HepG2 (cell line): ENCODE results near the gene PRR14. TPM values are rescaled to one million over a fixed set of nuclear protein-coding genes. Genes with fewer than 3 reads are reported as not detected.

Source experiments
- ATAC-seq: fragments of 200-7000 bp; cut with Tn5 transposase; 3 replicates; pipeline ENCODE4 v1.9.1; 2020; ENCODE audit warnings: mild to moderate bottlenecking, moderate library complexity
- BruUV-seq: library from RNA; stranded (reverse); fragments of 400-500 nt; replicated peaks from 2 replicates; lab custom pipeline; 2021; lab: Mats Ljungman, UMichigan
- CTCF ChIA-PET: fragments of 300-600 bp; formaldehyde crosslinking; extraction: SDS; loops from one replicate; lab custom pipeline; 2021; ENCODE audit warnings: low total read pairs, inconsistent platforms, low intra/inter-chr PET ratio; lab: Yijun Ruan, JAX
- POLR2A ChIA-PET: fragments of 350-600 bp; sonication (Branson Sonifier 250); formaldehyde crosslinking; loops from one replicate; lab custom pipeline; 2020; ENCODE audit warnings: antibody characterized with exemption, inconsistent platforms; lab: Yijun Ruan, JAX
- DNase-seq: peaks from one replicate; pipeline ENCODE4 v3.0.0-alpha.2; 2015; ENCODE audit warnings: low spot score
- FAIRE-seq: peaks from 3 replicates; lab custom pipeline; 2011; peaks lifted over from hg19 to GRCh38; lab: Jason Lieb, UNC
- H2AFZ ChIP-seq: one replicate; pipeline ENCODE4 v1.6.1; 2011; ENCODE audit warnings: low read length, inconsistent platforms
- H3K27ac ChIP-seq: fragments of 300-600 bp; 3 replicates; pipeline ENCODE4 v1.8.0; 2011; ENCODE audit warnings: mixed run types, mild to moderate bottlenecking, mixed read lengths, low read length, inconsistent platforms; ENCODE audit not compliant: insufficient read depth; ENCODE audit errors: extremely low read length
- H3K27me3 ChIP-seq, 2 experiments: fragments of 200-600 bp in 1 of 2; 2 replicates in 1 of 2; 3 replicates in 1 of 2; pipeline versions ENCODE4 v1.6.0 to v1.8.0; 2011; ENCODE audit warnings: low read length in 2 of 2, mild to moderate bottlenecking in 2 of 2, moderate library complexity in 2 of 2, inconsistent platforms in 1 of 2; ENCODE audit not compliant: insufficient read depth in 2 of 2, control insufficient read depth in 1 of 2
- H3K36me3 ChIP-seq, 2 experiments: fragments of 200-600 bp in 1 of 2; replicated peaks in 1 of 2; 2 replicates in 1 of 2; 3 replicates in 1 of 2; pipeline versions ENCODE4 v1.5.1 to v1.8.0; 2011; ENCODE audit warnings: low read length in 2 of 2, inconsistent platforms in 1 of 2; ENCODE audit not compliant: insufficient read depth in 2 of 2, control insufficient read depth in 1 of 2
- H3K4me1 ChIP-seq: 2 replicates; pipeline ENCODE4 v1.5.1; 2012; ENCODE audit warnings: low read length, inconsistent platforms; ENCODE audit not compliant: insufficient read depth
- H3K4me2 ChIP-seq: 2 replicates; pipeline ENCODE4 v1.6.0; 2011; ENCODE audit warnings: low read depth, low read length, inconsistent platforms
- H3K4me3 ChIP-seq, 3 experiments: fragments of 200-600 bp in 1 of 3; sonication (generic), shearing (Covaris generic) in 1 of 3; replicated peaks in 1 of 3; 2 replicates each; pipeline ENCODE4 v1.5.1; 2011 to 2016; ENCODE audit warnings: low read length in 3 of 3, inconsistent platforms in 2 of 3, low read depth in 2 of 3, mild to moderate bottlenecking in 2 of 3, control low read depth in 1 of 3, mixed read lengths in 1 of 3; ENCODE audit not compliant: insufficient read depth in 1 of 3
- H3K79me2 ChIP-seq: one replicate; pipeline ENCODE4 v1.6.1; 2011; ENCODE audit warnings: low read length, inconsistent platforms; ENCODE audit not compliant: insufficient read depth
- H3K9ac ChIP-seq: 2 replicates; pipeline ENCODE4 v1.6.0; 2011; ENCODE audit warnings: mild to moderate bottlenecking, low read depth, low read length, inconsistent platforms; ENCODE audit not compliant: insufficient read depth
- H3K9me3 ChIP-seq: 2 replicates; pipeline ENCODE4 v1.5.1; 2012; ENCODE audit warnings: mild to moderate bottlenecking, low read length
- H4K20me1 ChIP-seq: 2 replicates; pipeline ENCODE4 v1.6.0; 2011; ENCODE audit warnings: inconsistent platforms, mild to moderate bottlenecking, low read length, moderate library complexity; ENCODE audit not compliant: insufficient read depth
- ATF6 ChIP-seq: sonication (generic); formaldehyde crosslinking; conservative IDR thresholded peaks from 2 replicates; pipeline ENCODE4 v1.4.0; 2020; ENCODE audit warnings: missing genetic modification reagents
- NFIB ChIP-seq: sonication (generic); formaldehyde crosslinking; IDR thresholded peaks from 2 replicates; pipeline ENCODE4 v1.9.0; 2021; ENCODE audit warnings: missing genetic modification reagents, mild to moderate bottlenecking, borderline replicate concordance
- NFKB2 ChIP-seq: sonication (generic); formaldehyde crosslinking; IDR thresholded peaks from 2 replicates; pipeline ENCODE4 v1.4.0; 2020; ENCODE audit warnings: missing genetic modification reagents, borderline replicate concordance
- NR2C2 ChIP-seq: sonication (generic); formaldehyde crosslinking; IDR thresholded peaks from 2 replicates; pipeline ENCODE4 v1.4.0; 2020; ENCODE audit warnings: missing genetic modification reagents, mild to moderate bottlenecking, moderate library complexity, borderline replicate concordance
- NR2F2 ChIP-seq: IDR thresholded peaks from 2 replicates; pipeline ENCODE4 v1.6.1; 2012; ENCODE audit warnings: low read depth, inconsistent platforms, borderline replicate concordance
- NR2F6 ChIP-seq, 2 experiments: IDR thresholded peaks; 2 replicates each; pipeline ENCODE4 v1.6.1; 2016; ENCODE audit warnings: antibody characterized with exemption in 1 of 2, mild to moderate bottlenecking in 1 of 2
- PAF1 ChIP-seq: IDR thresholded peaks from 2 replicates; pipeline ENCODE4 v1.6.1; 2016; ENCODE audit warnings: missing genetic modification reagents, missing compliant biosample characterization
- PREB ChIP-seq: sonication (generic); formaldehyde crosslinking; IDR thresholded peaks from 2 replicates; pipeline ENCODE4 v1.4.0; 2020; ENCODE audit warnings: missing genetic modification reagents
- RBFOX2 ChIP-seq: fragments of 200-400 bp; formaldehyde crosslinking; IDR thresholded peaks from 2 replicates; pipeline ENCODE4 v1.6.1; 2017; ENCODE audit warnings: low read depth, mild to moderate bottlenecking, low read length
- RCOR2 ChIP-seq: IDR thresholded peaks from 2 replicates; pipeline ENCODE4 v1.6.1; 2016; ENCODE audit warnings: missing biosample characterization, missing genetic modification reagents
- RXRA ChIP-seq: sonication (generic); formaldehyde crosslinking; IDR thresholded peaks from 2 replicates; pipeline ENCODE4 v1.5.1; 2020; ENCODE audit warnings: missing genetic modification reagents
- ZBTB39 ChIP-seq: sonication (generic); formaldehyde crosslinking; IDR thresholded peaks from 2 replicates; pipeline ENCODE4 v1.5.0; 2020; ENCODE audit warnings: missing genetic modification reagents
- ZFP90 ChIP-seq: sonication (generic); formaldehyde crosslinking; IDR thresholded peaks from 2 replicates; pipeline ENCODE4 v1.8.0; 2022; ENCODE audit warnings: missing genetic modification reagents, mild to moderate bottlenecking, inconsistent platforms, borderline replicate concordance
- ZNF510 ChIP-seq: sonication (generic); formaldehyde crosslinking; IDR thresholded peaks from 2 replicates; pipeline ENCODE4 v1.4.0; 2020; ENCODE audit warnings: low read depth, mild to moderate bottlenecking, missing genetic modification reagents
- ZNF513 ChIP-seq: sonication (generic); formaldehyde crosslinking; conservative IDR thresholded peaks from 2 replicates; pipeline ENCODE4 v1.5.0; 2020; ENCODE audit warnings: missing genetic modification reagents
- ZNF549 ChIP-seq: sonication (generic); formaldehyde crosslinking; IDR thresholded peaks from 2 replicates; pipeline ENCODE4 v1.5.0; 2020; ENCODE audit warnings: missing genetic modification reagents
- ZNF557 ChIP-seq: sonication (generic); formaldehyde crosslinking; IDR thresholded peaks from 2 replicates; pipeline ENCODE4 v1.4.0; 2020; ENCODE audit warnings: missing genetic modification reagents
- WGBS: methylation state at CpG from one replicate; pipeline ENCODE4 v1.1.6; 2017; ENCODE audit warnings: low lambda C conversion rate; 5-methylcytosine and 5-hydroxymethylcytosine counted together
- in situ Hi-C: cut with HindIII; loops from 2 replicates; pipeline ENCODE4 v1.10.0; 2017; ENCODE audit warnings: low pct_unique_long_range_greater_than_20kb; ENCODE audit not compliant: extremely low pct_ligation_motif_present
- intact Hi-C: fragments of 100-400 bp; cut with micrococcal nuclease; formaldehyde crosslinking; loops from one replicate; pipeline ENCODE4 v1.10.0; 2022; ENCODE audit not compliant: unreplicated experiment
- polyA plus RNA-seq, 8 experiments: library from polyadenylated mRNA; depleted of rRNA in 3 of 8; stranded (reverse) in 7 of 8; unstranded in 1 of 8; fragments of >200 nt; fragmentation: Illumina TruSeq in 4 of 8; extraction: Trizol in 4 of 8; gene quantifications; 2 replicates each; pipeline versions ENCODE4 v1.2.1 to v1.2.3, GENCODE V29; 2011 to 2016; ENCODE audit warnings: low read depth in 4 of 8, missing spikeins in 1 of 8, mixed read lengths in 1 of 8; ENCODE audit not compliant: insufficient read depth in 1 of 8
- total RNA-seq, 5 experiments: library from RNA; depleted of rRNA; stranded (reverse); fragments of >200 nt; fragmentation: Illumina TruSeq; extraction: Trizol; gene quantifications; 2 replicates each; pipeline ENCODE4 v1.2.3, GENCODE V29; 2016; ENCODE audit warnings: low read depth in 1 of 5

Gene PRR14
- total and polyA plus RNA-seq, 2 of the 13 experiments (the other 11 are each of a cell fraction or from before 2014, with no cell fraction given) = 8.4 to 11.0 TPM

- DNase-seq (no peak), ATAC-seq (no peak), FAIRE-seq (no peak)
- WGBS = 95% methylated on average over 40 of the region's 41 CpGs
- peaks cover 36 to 55% of the 10 kb centered on the region in 2 experiments for H3K36me3 ChIP-seq
- no peaks in the 10 kb centered on the region for H3K9me3 ChIP-seq
- ChIA-PET POLR2A (interaction anchor here (1.3 kb wide), 1 partner anchor 9 kb away, joined by 3 read pairs; no protein-coding TSS in a partner anchor), CTCF (no interaction called here)
- in situ Hi-C loops (loop anchor here (25.0 kb wide), 1 partner anchor 857 kb away; the partner anchor contains the start of genes MAZ, MVP, PAGR1 and PRRT2), intact Hi-C loops (no loop called here)
- no peak overlapping the region for H3K9ac ChIP-seq
- H2AFZ ChIP-seq = no peak overlapping the region
- H3K27me3 ChIP-seq = no peaks in the 10 kb centered on the region
- H3K27ac ChIP-seq = no peak overlapping the region
- H3K79me2 ChIP-seq = no peaks in the 10 kb centered on the region
- H3K4me3 ChIP-seq = no peak overlapping the region
- H3K4me2 ChIP-seq = no peak overlapping the region
- H4K20me1 ChIP-seq = no peaks in the 10 kb centered on the region; the same call in 1 of the 2 replicates
- H3K4me1 ChIP-seq = no peaks in the 10 kb centered on the region
- BruUV-seq = no TSS peak
- TF ChIP-seq PAF1 (CRISPR knock-in tag) (peak; percentile 36; the same call in 1 of the 2 replicates), ZNF549 (no peak), NR2F6 (IDR thresholded peaks at IDR 0.05) (peak; percentile 54; the same call in 1 of the 2 replicates), NR2F6 (CRISPR knock-in tag; IDR thresholded peaks at IDR 0.05) (peak; percentile 9; the same call in 1 of the 2 replicates), ZNF557 (CRISPR knock-in tag) (no peak), ZBTB39 (CRISPR knock-in tag) (no peak), NFKB2 (no peak), ZNF510 (no peak), ZFP90 (no peak), ATF6 (CRISPR knock-in tag) (no peak), NR2F2 (peak; percentile 49; the same call in 1 of the 2 replicates), RCOR2 (no peak), RXRA (CRISPR knock-in tag) (peak; percentile 17; the same call in 1 of the 2 replicates), ZNF513 (no peak), NR2C2 (CRISPR knock-in tag) (peak; percentile 45; the same call in 1 of the 2 replicates), NFIB (no peak), PREB (CRISPR knock-in tag) (no peak), RBFOX2 (peak; percentile 49; the same call in 1 of the 2 replicates)
These were observed 18.5 kb downstream of the PRR14 start for GRCh38 chr16:30669026-30669902.
